OCI-LY3 (cell line): Measurements from ENCODE around the gene CD3E.

ENCODE experiments used
- H2AFZ ChIP-seq: fragments of 200-600, 300-600 bp; shearing (Covaris generic); 2 replicates; pipeline ENCODE4 v1.6.0; 2014; ENCODE audit warnings: antibody characterized with exemption, low read depth, low read length
- H3K27ac ChIP-seq: fragments of 200-600, 300-600 bp; sonication (generic); 2 replicates; pipeline ENCODE4 v1.5.1; 2014; ENCODE audit warnings: mild to moderate bottlenecking, low read length, moderate library complexity, mixed read lengths
- H3K27me3 ChIP-seq: fragments of 200-600, 300-600 bp; sonication (generic); 2 replicates; pipeline ENCODE4 v1.6.1; 2014; ENCODE audit warnings: low read depth, low read length, mixed read lengths
- H3K36me3 ChIP-seq: fragments of 200-600, 300-600 bp; sonication (generic); replicated peaks from 2 replicates; pipeline ENCODE3; 2014; ENCODE audit warnings: low read depth, low read length, mixed read lengths
- H3K4me1 ChIP-seq: fragments of 300-600, 200-600 bp; sonication (generic); 2 replicates; pipeline ENCODE4 v1.6.1; 2014; ENCODE audit warnings: low read length, mixed read lengths
- H3K4me2 ChIP-seq: fragments of 200-600, 300-600 bp; sonication (generic); 2 replicates; pipeline ENCODE4 v1.6.1; 2014; ENCODE audit warnings: low read length, mixed read lengths
- H3K4me3 ChIP-seq: fragments of 300-600, 200-600 bp; sonication (generic); 2 replicates; pipeline ENCODE4 v1.5.1; 2014; ENCODE audit warnings: antibody characterized with exemption, mild to moderate bottlenecking, low read length, moderate library complexity
- H3K79me2 ChIP-seq: fragments of 300-600, 200-600 bp; shearing (Covaris generic); 2 replicates; pipeline ENCODE4 v1.6.1; 2014; ENCODE audit warnings: mild to moderate bottlenecking, low read length, mixed read lengths
- H3K9ac ChIP-seq: fragments of 300-600, 200-600 bp; shearing (Covaris generic); 2 replicates; pipeline ENCODE4 v1.6.0; 2014; ENCODE audit warnings: mild to moderate bottlenecking, low read length, moderate library complexity
- H3K9me3 ChIP-seq: fragments of 200-600, 300-600 bp; shearing (Covaris generic); 2 replicates; pipeline ENCODE4 v1.6.1; 2014; ENCODE audit warnings: low read length, mixed read lengths; ENCODE audit not compliant: insufficient read depth
- H4K20me1 ChIP-seq: fragments of 200-600, 300-600 bp; sonication (generic); 2 replicates; pipeline ENCODE4 v1.6.1; 2016; ENCODE audit warnings: low read length, mixed read lengths; ENCODE audit not compliant: insufficient read depth
- EZH2phosphoT487 ChIP-seq: fragments of 200-600 bp; shearing (Covaris generic); IDR thresholded peaks from 2 replicates; pipeline ENCODE4 v1.6.1; 2018; ENCODE audit warnings: antibody characterized with exemption, mixed run types, low read depth
- TF ChIP-seq, protein P1 (sequence below): fragments of 200-600, 300-600 bp; sonication (generic); IDR thresholded peaks from 2 replicates; pipeline ENCODE4 v1.5.1; 2014; ENCODE audit warnings: antibody characterized with exemption, low read length, low read depth

CD3E gene

DNA sequence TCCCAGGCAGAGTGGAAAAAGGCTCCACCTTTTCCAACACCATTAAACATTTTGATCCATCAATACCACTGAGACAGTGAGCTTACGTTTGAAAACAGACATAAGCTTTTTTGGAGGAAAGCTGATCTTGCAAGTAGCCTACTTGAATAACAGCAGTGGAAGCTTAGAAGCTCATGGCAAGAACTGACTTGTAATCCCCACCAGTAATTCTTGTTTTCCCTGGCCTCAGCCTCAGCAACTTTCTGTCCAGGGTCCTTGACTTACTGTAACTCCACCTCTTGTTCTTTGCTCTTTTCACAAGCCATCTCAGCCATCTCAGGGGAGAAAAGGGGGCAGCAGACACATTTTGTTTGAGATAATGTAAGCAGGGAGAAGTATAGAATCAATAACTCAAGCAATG is 28.1 kb upstream of the CD3E start:
- H3K27ac ChIP-seq: no peak overlapping the region
- peaks cover 21% of the 10 kb centered on the region for H3K4me1 ChIP-seq
- no peaks in the 10 kb centered on the region for H3K36me3 ChIP-seq
- TF ChIP-seq, protein P1, sequence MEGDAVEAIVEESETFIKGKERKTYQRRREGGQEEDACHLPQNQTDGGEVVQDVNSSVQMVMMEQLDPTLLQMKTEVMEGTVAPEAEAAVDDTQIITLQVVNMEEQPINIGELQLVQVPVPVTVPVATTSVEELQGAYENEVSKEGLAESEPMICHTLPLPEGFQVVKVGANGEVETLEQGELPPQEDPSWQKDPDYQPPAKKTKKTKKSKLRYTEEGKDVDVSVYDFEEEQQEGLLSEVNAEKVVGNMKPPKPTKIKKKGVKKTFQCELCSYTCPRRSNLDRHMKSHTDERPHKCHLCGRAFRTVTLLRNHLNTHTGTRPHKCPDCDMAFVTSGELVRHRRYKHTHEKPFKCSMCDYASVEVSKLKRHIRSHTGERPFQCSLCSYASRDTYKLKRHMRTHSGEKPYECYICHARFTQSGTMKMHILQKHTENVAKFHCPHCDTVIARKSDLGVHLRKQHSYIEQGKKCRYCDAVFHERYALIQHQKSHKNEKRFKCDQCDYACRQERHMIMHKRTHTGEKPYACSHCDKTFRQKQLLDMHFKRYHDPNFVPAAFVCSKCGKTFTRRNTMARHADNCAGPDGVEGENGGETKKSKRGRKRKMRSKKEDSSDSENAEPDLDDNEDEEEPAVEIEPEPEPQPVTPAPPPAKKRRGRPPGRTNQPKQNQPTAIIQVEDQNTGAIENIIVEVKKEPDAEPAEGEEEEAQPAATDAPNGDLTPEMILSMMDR: no peak
- TF ChIP-seq EZH2phosphoT487: no peak
- H4K20me1 ChIP-seq: no peaks in the 10 kb centered on the region
- no peaks in the 10 kb centered on the region for H3K79me2 ChIP-seq
- H3K4me3 ChIP-seq: no peak overlapping the region
- no peak overlapping the region for H2AFZ ChIP-seq
- H3K27me3 ChIP-seq: peaks cover 7% of the 10 kb centered on the region; the same call in 1 of the 2 replicates
- H3K4me2 ChIP-seq: no peak overlapping the region
- no peak overlapping the region for H3K9ac ChIP-seq
- H3K9me3 ChIP-seq: no peaks in the 10 kb centered on the region

GRCh38 chr11:118277312-118277711 is 27.2 kb upstream of the CD3E start:
- peaks cover 23% of the 10 kb centered on the region for H3K4me1 ChIP-seq
- peak overlapping the region; percentile 24; the same call in 1 of the 2 replicates for H3K4me2 ChIP-seq
- no peak overlapping the region for H2AFZ ChIP-seq
- H3K4me3 ChIP-seq: no peak overlapping the region
- H3K79me2 ChIP-seq: no peaks in the 10 kb centered on the region
- no peaks in the 10 kb centered on the region for H3K9me3 ChIP-seq
- no peaks in the 10 kb centered on the region for H3K36me3 ChIP-seq
- TF ChIP-seq, protein P1: no peak
- TF ChIP-seq EZH2phosphoT487: no peak
- H3K27ac ChIP-seq: no peak overlapping the region
- H3K27me3 ChIP-seq: peaks cover 7% of the 10 kb centered on the region; the same call in 1 of the 2 replicates
- H4K20me1 ChIP-seq: no peaks in the 10 kb centered on the region
- H3K9ac ChIP-seq: no peak overlapping the region

DNA sequence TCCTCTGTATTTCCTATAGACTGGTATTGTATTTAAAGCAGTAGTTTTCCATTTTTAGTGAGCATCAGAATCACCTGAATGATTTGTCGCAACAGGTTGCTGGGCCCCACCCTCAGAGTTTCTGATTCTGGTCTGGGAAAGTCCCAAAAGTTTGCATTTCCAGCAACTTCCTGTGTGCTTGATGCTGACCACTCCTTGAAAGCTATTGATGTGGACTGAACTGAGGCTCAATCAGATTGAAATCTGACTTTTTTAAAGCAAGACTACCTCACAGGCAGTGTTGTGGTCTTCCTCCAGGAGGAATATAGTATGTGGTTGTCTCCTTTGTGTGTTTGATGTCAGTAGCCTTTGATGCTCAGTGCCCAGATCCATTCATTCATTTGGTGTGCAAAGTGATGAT is 23.2 kb upstream of the CD3E start:
- Histone ChIP-seq H3K27ac (no peak overlapping the region), H3K36me3 (no peaks in the 10 kb centered on the region)
- TF ChIP-seq, protein P1: no peak
- TF ChIP-seq EZH2phosphoT487: no peak

GRCh38 chr11:118282606-118283005 is 21.9 kb upstream of the CD3E start:
- peaks cover 12% of the 10 kb centered on the region for H3K4me1 ChIP-seq
- H3K27ac ChIP-seq: no peak overlapping the region
- no peaks in the 10 kb centered on the region for H3K9me3 ChIP-seq
- no peak overlapping the region for H2AFZ ChIP-seq
- H3K4me3 ChIP-seq: no peak overlapping the region
- H3K4me2 ChIP-seq: no peak overlapping the region
- H3K36me3 ChIP-seq: no peaks in the 10 kb centered on the region
- 0 out of 2 replicates have a peak, but pooled peaks cover 4% of the 10 kb centered on the region for H3K27me3 ChIP-seq
- no peaks in the 10 kb centered on the region for H4K20me1 ChIP-seq
- H3K9ac ChIP-seq: no peak overlapping the region
- no peaks in the 10 kb centered on the region for H3K79me2 ChIP-seq
- no peak for TF ChIP-seq EZH2phosphoT487

More for the DNA sequence above, 23.2 kb upstream of the CD3E start:
- Histone ChIP-seq H3K4me3 (no peak overlapping the region), H3K4me2 (peak overlapping the region; percentile 14; the same call in 1 of the 2 replicates), H4K20me1 (no peaks in the 10 kb centered on the region), H3K79me2 (no peaks in the 10 kb centered on the region), H2AFZ (no peak overlapping the region; the same call in 1 of the 2 replicates), H3K4me1 (peaks cover 23% of the 10 kb centered on the region), H3K9me3 (no peaks in the 10 kb centered on the region), H3K27me3 (no peaks in the 10 kb centered on the region), H3K9ac (no peak overlapping the region)
